Lower leg skin (tissue), 4 donors: ENCODE measurements around the gene H2AZ1. TPM values are rescaled to one million over a fixed set of nuclear protein-coding genes. Genes with fewer than 3 reads are reported as not detected.

Experiments
- DNase-seq, 2 donors: peaks; one replicate each; pipeline ENCODE4 v3.0.0-alpha.2; 2019; ENCODE audit warnings: low spot score in 2 of 2
- H3K4me3 ChIP-seq: fragments of 200-600 bp; sonication (generic); 2 replicates; pipeline ENCODE4 v1.5.1; 2017; ENCODE audit warnings: mild to moderate bottlenecking, low read depth; ENCODE audit not compliant: poor library complexity, severe bottlenecking
- CTCF ChIP-seq, 3 donors: fragments of 450-650 bp; IDR thresholded peaks; one replicate each; pipeline ENCODE4 v1.5.1; 2016; ENCODE audit warnings: antibody characterized with exemption in 3 of 3, mild to moderate bottlenecking in 3 of 3, moderate library complexity in 2 of 3
- POLR2A ChIP-seq, 2 donors: fragments of 450-650 bp; IDR thresholded peaks; one replicate each; pipeline ENCODE4 v1.6.1; 2016 to 2017; ENCODE audit warnings: antibody characterized with exemption in 2 of 2, mild to moderate bottlenecking in 1 of 2, moderate library complexity in 1 of 2
- WGBS, 2 donors: methylation state at CpG; one replicate each; pipeline ENCODE4 v1.1.5; 2018; 5-methylcytosine and 5-hydroxymethylcytosine counted together
- intact Hi-C: fragments of 100-400 bp; cut with DNase I; formaldehyde crosslinking; loops from one replicate; pipeline ENCODE4 v1.15.0; 2023; ENCODE audit warnings: low total_unique reads
- total RNA-seq, 4 donors: library from RNA; depleted of rRNA; stranded (reverse); fragments of >200 nt; gene quantifications; one replicate each; pipeline ENCODE4 v1.1.0, GENCODE V29; 2016

H2AZ1 gene
- total RNA-seq, 4 donors from 2014 or later: 115 to 243 (median 130) TPM

DNA sequence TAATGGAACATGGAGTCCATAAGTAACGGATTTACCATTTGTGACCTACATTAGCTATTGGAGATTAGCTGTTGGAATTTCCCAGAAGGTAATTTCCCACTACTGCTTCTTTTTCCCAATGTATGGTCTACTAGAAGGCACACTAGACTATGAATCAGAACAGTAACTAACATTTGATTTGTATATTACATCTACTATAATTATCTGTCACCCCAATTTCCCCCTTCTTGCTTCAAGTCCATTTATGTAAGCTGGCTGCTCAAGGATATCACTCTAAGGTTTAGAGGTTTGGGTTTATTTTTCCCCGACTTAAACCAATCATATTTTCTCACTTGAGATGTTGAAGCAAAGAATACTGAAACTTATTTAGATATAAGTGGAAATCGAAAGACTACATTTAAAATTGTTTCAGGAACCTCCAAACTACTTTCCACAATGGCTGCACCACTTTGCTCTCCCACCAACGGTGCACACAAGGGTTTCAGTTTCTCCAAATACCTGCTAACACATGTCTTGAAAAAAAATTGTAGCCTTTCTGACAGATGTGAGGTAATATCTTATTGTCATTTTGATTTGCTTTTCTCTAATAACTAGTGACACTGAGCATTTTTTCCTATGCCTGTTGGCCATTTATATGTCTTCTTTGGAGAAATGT, 33.3 kb upstream of the H2AZ1 start:
- TF ChIP-seq CTCF (IDR thresholded peaks at IDR 0.05): no peak
- WGBS, 2 donors: 73 to 78% methylated on average over 4 of the region's 4 CpGs
- no peak overlapping the region for H3K4me3 ChIP-seq
- no peak for DNase-seq
- intact Hi-C loops: no loop called here

GRCh38 chr4:99979872-99980271, 29.8 kb upstream of the H2AZ1 start:
- no peak overlapping the region for H3K4me3 ChIP-seq
- no peak for DNase-seq
- TF ChIP-seq POLR2A (IDR thresholded peaks at IDR 0.05) (no peak), CTCF (IDR thresholded peaks at IDR 0.05) (no peak)
- intact Hi-C loops: no loop called here

GRCh38 chr4:99971453-99972111, 21.5 kb upstream of the H2AZ1 start:
- intact Hi-C loops: no loop called here
- TF ChIP-seq POLR2A (IDR thresholded peaks at IDR 0.05) (no peak), CTCF (IDR thresholded peaks at IDR 0.05) (no peak)
- H3K4me3 ChIP-seq: no peak overlapping the region
- DNase-seq: no peak
- WGBS, 2 donors: 97 to 98% methylated on average over 9 to 12 of the region's 12 CpGs

DNA sequence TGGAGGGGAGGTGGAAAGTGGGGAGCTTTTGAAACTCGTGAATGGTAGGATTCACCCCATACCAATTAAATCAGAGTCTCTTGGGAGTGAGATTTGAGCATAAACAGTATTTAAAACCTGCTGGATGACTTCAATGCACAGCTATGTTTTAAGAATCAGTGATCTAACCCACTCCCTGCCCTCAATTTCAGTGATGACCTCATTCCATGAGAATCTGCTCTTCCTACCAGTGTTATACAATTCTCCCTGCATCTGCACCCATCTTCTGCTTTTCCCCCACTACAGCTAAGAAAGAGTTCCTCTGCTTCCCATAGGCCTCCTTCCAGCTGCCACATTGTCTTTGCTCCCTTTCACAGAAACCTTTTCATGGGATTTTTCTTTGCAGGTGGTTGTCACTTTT, 18.3 kb upstream of the H2AZ1 start:
- no peak for DNase-seq
- WGBS, 2 donors: 41 to 47% methylated on average over 1 of the region's 1 CpG
- no peak overlapping the region for H3K4me3 ChIP-seq
- intact Hi-C loops: no loop called here
- TF ChIP-seq POLR2A (IDR thresholded peaks at IDR 0.05): no peak
- no peak for TF ChIP-seq CTCF (IDR thresholded peaks at IDR 0.05)

DNA sequence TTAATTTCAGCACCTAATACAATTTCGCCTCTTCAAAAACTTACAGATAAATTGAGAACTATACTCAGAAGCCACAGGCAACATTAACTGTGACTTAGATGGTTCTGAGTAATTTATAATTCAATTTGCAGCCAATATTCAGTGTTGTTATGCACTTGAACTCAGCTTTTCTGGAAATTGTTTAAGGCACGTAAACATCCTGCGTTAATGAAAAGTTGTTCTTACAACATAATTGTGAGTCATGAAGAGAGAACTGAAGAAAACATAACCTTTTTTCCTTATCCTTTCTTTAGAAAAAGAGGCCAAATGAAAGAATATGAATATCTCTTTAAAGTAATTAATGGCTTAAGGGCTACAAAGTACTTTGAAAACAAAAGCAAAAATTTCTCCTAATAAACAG, 16.6 kb upstream of the H2AZ1 start:
- H3K4me3 ChIP-seq: no peak overlapping the region
- TF ChIP-seq CTCF (IDR thresholded peaks at IDR 0.05): no peak
- no peak for TF ChIP-seq POLR2A (IDR thresholded peaks at IDR 0.05)
- intact Hi-C loops: no loop called here
- no peak for DNase-seq
- WGBS, 2 donors: 88 to 92% methylated on average over 3 of the region's 3 CpGs
